Cerebellar cortex (tissue), 1 donor: ENCODE results near the gene SCD5.
A peak's percentile ranks its signal among the peaks of the same experiment; 100 is the strongest.
"Not testable (repeated sequence)": the region's sequence is repeated elsewhere in the genome, so short reads cannot be mapped to it uniquely, and the experiment has no call there.

Experiments used
- DNase-seq: peaks from one replicate; pipeline ENCODE4 v3.0.0-alpha.2; 2015; ENCODE audit warnings: low spot score

The SCD5 gene

DNA sequence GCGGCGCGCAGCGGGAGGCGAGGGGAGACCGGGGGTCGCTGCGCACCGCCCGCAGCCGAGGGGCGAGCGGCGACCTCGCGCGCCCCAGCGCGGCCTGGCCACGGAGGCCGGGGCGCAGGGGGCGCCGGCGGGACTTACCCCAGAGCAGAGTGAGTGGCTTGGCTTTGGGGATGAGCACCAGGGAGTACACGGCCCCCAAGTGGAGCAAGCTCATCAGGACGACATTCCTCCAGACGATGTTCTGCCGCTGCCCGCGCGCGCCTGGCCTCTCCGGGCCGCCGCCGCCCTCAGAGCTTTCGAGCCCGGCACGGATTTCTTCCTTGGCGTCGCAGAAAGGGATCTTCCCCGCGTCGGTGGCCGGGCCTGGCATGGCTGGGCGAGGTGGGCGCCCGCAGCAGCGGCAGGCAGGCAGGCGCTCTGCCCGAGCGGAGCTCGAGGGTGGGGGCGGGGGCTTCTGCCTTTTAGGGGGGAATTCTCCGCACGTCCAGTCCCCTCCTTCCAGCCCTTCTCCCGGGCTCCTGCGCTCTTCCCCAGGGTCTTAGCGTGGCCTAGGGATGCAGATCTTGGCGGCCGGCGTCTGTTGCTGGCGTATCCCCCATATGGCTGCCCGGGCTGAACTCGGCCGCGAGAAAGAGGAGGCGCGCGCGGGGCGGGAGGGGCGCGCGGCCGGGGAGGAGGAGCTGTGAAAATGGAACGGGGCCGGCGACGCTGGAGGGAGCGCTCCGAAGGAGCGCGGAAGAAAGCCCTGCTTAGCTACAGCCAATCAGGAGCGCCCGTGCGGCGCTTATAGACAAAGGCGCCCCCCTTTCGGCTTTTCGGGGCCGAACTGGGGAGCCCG, at the start of gene SCD5:
Gene SCD5, minus strand, starts transcription at position 629 of the 838 bp plus-strand sequence. Its CDS starts 259 bp downstream, at position 370.
- peak; percentile 87 for DNase-seq

DNA sequence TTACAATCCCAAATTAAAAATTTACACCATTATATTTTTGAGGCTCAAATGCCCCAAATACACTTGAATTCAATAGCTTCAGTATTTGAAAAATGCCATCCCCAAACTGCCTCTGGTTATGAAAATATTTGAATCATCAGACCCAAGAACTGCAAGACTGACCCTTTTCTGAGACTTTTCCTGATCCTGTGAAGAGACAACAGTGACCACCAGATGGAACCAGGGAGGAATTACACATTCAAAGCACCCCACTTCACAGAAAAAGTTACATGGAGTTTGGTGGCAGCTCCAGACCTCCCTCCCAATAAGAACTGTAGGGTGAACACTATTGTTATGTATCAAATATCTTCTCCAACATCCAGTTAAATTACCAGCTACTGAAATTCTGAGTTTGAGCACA, 44.0 kb upstream of the SCD5 start:
- no peak for DNase-seq

DNA sequence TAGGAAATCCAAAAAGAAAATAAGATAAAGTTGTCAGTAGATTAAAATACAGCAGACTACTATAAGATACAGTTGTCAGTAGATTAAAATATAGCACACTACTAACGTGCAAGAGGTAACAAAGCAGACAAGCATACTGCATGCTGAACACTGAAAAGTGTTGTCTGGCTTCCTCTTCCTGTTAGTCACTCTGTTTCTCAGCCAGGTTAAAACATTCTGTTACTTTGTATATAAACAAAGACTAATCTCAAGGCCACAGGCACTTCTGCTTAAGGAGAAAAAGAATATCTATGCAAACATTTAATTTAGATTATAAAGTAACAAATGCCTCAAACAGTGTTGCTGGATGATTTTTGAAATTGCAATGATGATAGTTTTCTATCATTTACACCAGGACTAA, 41.0 kb upstream of the SCD5 start:
- no peak for DNase-seq

- no peak for DNase-seq
These were observed 35.2 kb upstream of the SCD5 start for GRCh38 chr4:82833696-82834313.

- DNase-seq = not testable (repeated sequence)
These were observed 34.5 kb upstream of the SCD5 start for GRCh38 chr4:82833060-82833459.

DNA sequence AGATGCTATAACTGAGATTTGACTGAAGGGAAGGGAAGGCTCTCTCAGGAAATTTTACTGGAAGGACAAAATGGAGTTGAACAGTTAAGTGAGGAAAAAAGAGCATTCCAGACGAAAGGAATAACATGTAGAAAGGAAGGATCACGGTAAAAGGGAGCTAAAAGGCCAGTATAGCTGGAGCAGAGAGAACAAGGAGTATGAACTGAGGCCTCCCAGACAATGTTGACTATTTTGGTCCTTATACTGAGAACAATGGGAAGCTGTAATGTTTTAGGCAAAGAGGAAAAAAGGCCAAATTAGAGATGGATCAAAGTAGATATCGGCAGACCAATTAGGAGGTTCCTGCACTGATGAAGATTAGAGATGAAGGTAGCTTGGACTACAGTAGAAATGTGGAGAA, 26.8 kb upstream of the SCD5 start:
- no peak for DNase-seq

DNA sequence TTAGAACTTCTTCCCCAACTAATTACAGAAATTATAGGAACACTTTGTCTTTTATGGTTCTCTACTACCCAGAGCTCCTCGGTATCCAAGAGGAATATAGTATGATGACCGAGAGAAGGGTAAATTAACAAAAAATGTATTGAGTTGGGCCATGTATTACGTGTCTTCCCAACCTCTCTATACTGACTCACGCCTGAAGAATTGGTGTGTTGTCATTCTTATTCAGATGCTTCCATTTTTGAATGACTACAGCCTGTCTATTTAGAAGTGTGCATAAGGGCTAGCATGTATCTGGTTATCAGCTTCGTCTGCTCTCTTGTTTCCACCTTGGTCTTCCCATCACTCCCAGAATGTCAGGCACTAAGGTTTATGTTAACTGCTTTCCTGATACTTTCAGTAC, 24.5 kb upstream of the SCD5 start:
- DNase-seq = no peak

DNA sequence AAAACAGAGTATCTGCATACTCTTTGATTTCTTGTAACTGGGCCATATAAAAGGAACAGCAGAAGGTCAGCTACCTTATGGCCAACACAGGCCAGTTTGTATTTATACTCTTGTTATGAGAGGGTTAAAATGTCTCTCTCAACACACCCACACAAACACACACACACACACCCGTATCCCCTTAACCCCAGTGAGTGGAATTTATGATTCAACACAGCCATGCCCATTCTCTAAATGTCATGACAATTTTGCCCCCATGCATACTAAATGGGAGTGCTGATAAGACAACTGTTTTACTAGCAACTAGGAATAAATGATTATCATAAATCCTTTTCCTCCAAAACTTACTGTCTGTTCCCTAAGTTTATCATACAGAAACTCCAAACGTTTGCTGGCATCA, 22.1 kb upstream of the SCD5 start:
- no peak for DNase-seq

DNA sequence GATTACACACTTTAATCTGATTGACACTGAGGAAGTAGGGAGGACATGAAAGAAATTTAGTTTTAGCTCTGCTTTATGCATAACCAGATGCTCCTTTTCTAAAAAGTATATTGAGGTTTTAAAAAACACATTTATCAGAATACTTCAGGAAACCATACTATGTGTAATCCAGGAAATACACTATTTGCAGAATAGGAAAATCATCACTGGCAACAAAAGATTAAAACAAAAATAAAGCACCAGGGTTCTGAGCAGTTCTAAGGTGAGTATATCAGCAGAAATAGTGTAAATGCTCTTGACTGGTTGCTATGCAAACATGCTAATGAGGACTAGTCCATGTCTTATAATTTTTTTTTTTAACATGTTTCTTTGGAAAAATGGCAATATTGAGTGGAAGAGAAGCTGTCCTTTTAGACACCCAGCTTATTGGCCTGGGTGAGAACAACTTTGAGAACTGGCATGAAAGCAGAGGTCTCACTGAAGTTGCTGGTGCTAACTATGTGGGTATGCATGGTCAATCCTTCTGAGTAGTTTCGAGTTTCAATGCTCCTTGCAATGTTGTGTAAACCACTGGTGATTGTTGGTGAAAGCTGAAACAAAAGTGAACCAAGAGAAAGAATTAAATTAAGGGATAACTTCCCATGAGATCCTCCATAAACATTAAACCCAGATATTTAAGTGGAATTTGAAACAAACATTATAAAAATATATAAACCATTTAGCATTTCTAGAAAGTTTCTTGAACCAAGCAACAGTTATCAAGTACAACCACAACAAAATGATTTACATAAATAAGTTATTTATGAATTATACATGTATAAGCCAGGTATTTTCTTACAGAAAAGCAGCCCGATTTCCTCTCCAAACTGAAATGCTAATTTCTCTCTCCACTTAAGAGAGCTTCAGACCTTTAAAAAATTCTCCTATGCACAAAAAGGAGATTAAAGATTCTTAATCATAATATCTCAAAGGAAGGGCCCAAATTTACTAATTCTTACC, 20.4 kb upstream of the SCD5 start:
- no peak for DNase-seq

DNA sequence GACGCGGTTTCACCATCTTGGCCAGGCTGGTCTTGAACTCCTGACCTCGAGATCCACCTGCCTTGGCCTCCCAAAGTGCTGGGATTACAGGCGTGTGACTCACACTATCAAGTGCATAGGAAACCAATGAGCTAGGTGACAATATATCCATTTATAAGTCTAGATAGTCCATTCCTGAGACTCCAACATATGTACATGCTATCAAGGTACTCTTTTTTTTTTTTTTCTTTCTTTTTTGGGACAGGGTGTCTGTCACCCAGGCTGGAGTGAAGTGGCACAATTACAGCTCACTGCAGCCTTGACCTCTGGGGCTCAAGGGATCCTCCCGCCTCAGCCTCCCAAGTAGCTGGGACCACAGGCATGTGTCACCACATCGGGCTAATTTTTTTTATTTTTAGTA, 18.3 kb upstream of the SCD5 start:
- not testable (repeated sequence) for DNase-seq

DNA sequence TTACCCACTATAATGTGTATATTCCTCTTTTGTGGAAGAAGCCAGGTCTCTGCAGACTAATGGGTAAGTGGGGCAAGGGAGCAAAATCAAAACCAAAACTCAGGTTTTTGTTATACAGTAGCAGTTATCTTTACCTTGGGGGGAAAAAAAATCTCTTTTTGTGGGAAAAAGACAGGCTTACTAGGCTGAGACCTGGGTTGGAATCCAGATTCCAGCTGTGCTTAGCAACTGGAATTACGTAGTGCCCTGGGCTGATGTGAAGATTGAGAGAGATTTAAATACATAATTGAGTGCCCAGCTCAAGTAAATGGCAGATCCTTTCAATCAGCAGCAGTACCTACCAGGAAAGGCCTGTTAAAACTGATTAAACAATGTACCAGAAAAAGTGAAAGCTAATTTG, 15.4 kb upstream of the SCD5 start:
- DNase-seq = no peak

DNA sequence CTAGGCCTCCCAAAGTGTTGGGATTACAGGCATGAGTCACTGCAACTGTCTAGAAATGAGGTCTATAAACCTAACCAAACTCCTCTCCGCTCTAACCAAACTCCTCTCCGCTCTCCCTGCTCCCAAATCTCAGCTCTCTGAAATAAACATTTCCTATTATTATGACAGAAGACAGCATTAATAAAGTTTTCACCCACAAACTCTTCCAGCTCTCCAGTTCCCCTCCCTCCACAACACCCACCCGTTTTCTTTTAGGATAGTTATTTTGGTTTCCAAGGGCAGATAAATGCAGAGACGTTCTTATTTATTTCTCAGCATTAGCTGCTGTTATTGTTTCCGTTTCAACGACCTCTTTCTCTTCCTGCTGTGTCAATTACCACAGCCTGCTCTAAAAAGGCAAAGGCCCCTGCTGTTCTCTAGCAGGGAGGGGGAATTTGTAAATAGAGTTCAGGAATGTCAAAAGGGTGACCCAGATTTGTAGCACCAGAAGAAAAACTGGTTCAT, 13.3 kb upstream of the SCD5 start:
- peak; percentile 52 for DNase-seq

DNA sequence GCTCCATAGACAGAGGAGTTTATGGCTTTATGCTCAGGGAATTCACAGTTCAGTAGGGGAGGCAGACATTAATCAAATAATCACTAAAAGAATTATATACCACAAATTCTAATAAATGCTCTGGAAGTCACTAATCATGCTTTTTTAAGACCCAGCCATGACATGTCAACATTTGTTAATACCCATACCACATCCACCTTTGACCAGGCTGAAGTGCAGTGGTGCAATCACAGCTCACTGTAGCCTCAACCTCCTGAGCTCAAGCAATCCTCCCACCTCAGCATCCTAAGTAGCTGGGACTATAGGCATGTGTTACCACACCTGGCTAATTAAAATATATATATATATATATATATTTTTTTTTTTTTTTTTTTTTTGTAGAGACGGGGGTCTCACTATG, 12.8 kb upstream of the SCD5 start:
- no peak for DNase-seq

- no peak for DNase-seq
These were observed 11.6 kb upstream of the SCD5 start for GRCh38 chr4:82810176-82810575.

- no peak for DNase-seq
These were observed 11.0 kb upstream of the SCD5 start for GRCh38 chr4:82809619-82810018.

GRCh38 chr4:82803746-82804145, 5.2 kb upstream of the SCD5 start:
- DNase-seq = no peak

DNA sequence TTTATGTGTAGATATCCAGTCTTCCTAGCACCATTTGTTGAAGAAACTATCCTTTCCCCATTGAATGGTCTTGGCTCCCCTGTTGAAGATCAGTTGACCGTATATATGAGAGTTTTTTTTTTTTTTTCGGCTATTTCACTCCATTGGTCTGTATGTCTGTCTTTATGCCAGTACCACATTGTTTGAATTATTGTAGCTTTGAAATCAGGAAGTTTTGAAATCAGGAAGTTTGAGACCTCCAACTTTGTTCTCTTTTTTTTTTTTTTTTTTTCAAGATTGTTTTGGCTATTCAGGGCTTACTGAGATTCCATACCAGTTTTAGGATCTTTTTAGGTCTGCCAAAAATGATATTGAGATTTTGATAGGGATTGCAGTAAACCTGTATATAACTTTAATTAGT, 4.3 kb upstream of the SCD5 start:
- DNase-seq = no peak

- DNase-seq = no peak
These were observed 3.4 kb upstream of the SCD5 start for GRCh38 chr4:82801910-82802521.

GRCh38 chr4:82799006-82799881, 648 bp upstream of the SCD5 start:
- DNase-seq = peak; percentile 47

- DNase-seq = no peak
These were observed 1.0 kb downstream of the SCD5 start for GRCh38 chr4:82797405-82798111.
